ENCODE measurements around the gene PLAC1. TPM values are rescaled to one million over a fixed set of nuclear protein-coding genes. Genes with fewer than 3 reads are reported as not detected.

PLAC1 gene
- total and polyA plus RNA-seq, 2 experiments from 2014 or later, result 0.93 to 2.9 TPM

- Histone ChIP-seq H3K27ac (peak overlapping the region; percentile 63), H3K36me3 (replicated peaks; ENCODE audit: insufficient read depth, low read depth) (no peaks in the 10 kb centered on the region), H2AFZ (peak overlapping the region; percentile 26), H3K9me2 (replicated peaks; ENCODE audit: insufficient read depth) (no peaks in the 10 kb centered on the region), H3K79me2 (peaks cover 15% of the 10 kb centered on the region), H3K4me3 (peak overlapping the region; percentile 15), H3K4me1 (ENCODE audit: insufficient read depth) (no peaks in the 10 kb centered on the region), H3K4me2 (peak overlapping the region; percentile 87), H3K9me3 (ENCODE audit: low read depth) (no peaks in the 10 kb centered on the region), H3K27me3 (no peaks in the 10 kb centered on the region), H4K20me1 (ENCODE audit: insufficient read depth, poor library complexity, severe bottlenecking) (no peaks in the 10 kb centered on the region)
- TF ChIP-seq EZH2phosphoT487 (IDR thresholded peaks at IDR 0.05; ENCODE audit: low read depth, severe bottlenecking, unreplicated experiment) (no peak), EZH2 (IDR thresholded peaks at IDR 0.05; ENCODE audit: borderline replicate concordance) (no peak), CTCF (IDR thresholded peaks at IDR 0.05; ENCODE audit: poor library complexity) (no peak)
- 47% methylated on average over 22 of the region's 22 CpGs for WGBS (ENCODE audit: low lambda C conversion rate, missing lambda C conversion rate)
- no peak for DNase-seq (ENCODE audit: low spot score)
These were observed 106.8 kb downstream of the PLAC1 start for GRCh38 chrX:134551376-134552048.

GRCh38 chrX:134548257-134549201, 109.7 kb downstream of the PLAC1 start:
- Histone ChIP-seq H2AFZ (peak overlapping the region; percentile 6), H3K27ac (peak overlapping the region; percentile 95), H3K9me2 (replicated peaks; ENCODE audit: insufficient read depth) (no peaks in the 10 kb centered on the region), H3K36me3 (replicated peaks; ENCODE audit: insufficient read depth, low read depth) (no peaks in the 10 kb centered on the region), H3K4me1 (ENCODE audit: insufficient read depth) (no peaks in the 10 kb centered on the region), H3K4me3 (peak overlapping the region; percentile 54), H3K4me2 (peak overlapping the region; percentile 87), H3K9me3 (ENCODE audit: low read depth) (no peaks in the 10 kb centered on the region), H3K27me3 (no peaks in the 10 kb centered on the region), H4K20me1 (ENCODE audit: insufficient read depth, poor library complexity, severe bottlenecking) (no peaks in the 10 kb centered on the region), H3K79me2 (peaks cover 16% of the 10 kb centered on the region)
- DNase-seq (ENCODE audit: low spot score), result no peak
- no peak for TF ChIP-seq EZH2phosphoT487 (IDR thresholded peaks at IDR 0.05; ENCODE audit: low read depth, severe bottlenecking, unreplicated experiment)
- no peak for TF ChIP-seq CTCF (IDR thresholded peaks at IDR 0.05; ENCODE audit: poor library complexity)
- TF ChIP-seq EZH2 (IDR thresholded peaks at IDR 0.05; ENCODE audit: borderline replicate concordance), result peak; percentile 21
- WGBS (ENCODE audit: low lambda C conversion rate, missing lambda C conversion rate), result 42% methylated on average over 33 of the region's 33 CpGs

GRCh38 chrX:134547047-134547679, 111.1 kb downstream of the PLAC1 start:
- Histone ChIP-seq H3K79me2 (peaks cover 16% of the 10 kb centered on the region), H3K4me2 (peak overlapping the region; percentile 87), H3K4me3 (no peak overlapping the region), H2AFZ (no peak overlapping the region), H3K9me2 (replicated peaks; ENCODE audit: insufficient read depth) (no peaks in the 10 kb centered on the region), H4K20me1 (ENCODE audit: insufficient read depth, poor library complexity, severe bottlenecking) (no peaks in the 10 kb centered on the region), H3K27me3 (no peaks in the 10 kb centered on the region), H3K36me3 (replicated peaks; ENCODE audit: insufficient read depth, low read depth) (no peaks in the 10 kb centered on the region), H3K27ac (peak overlapping the region; percentile 95), H3K9me3 (ENCODE audit: low read depth) (no peaks in the 10 kb centered on the region), H3K4me1 (ENCODE audit: insufficient read depth) (no peaks in the 10 kb centered on the region)
- no peak for DNase-seq (ENCODE audit: low spot score)
- WGBS (ENCODE audit: low lambda C conversion rate, missing lambda C conversion rate), result 62% methylated on average over 7 of the region's 7 CpGs
- TF ChIP-seq EZH2phosphoT487 (IDR thresholded peaks at IDR 0.05; ENCODE audit: low read depth, severe bottlenecking, unreplicated experiment) (no peak), CTCF (IDR thresholded peaks at IDR 0.05; ENCODE audit: poor library complexity) (no peak), EZH2 (IDR thresholded peaks at IDR 0.05; ENCODE audit: borderline replicate concordance) (no peak)
